ENCODE results near the gene WWOX.
"Not testable (repeated sequence)": the region's sequence is repeated elsewhere in the genome, so short reads cannot be mapped to it uniquely, and the experiment has no call there.

Gene WWOX

GRCh38 chr16:78099271-78100111 is at the start of gene WWOX:
Gene WWOX (plus strand): TSS chr16:78099654.
- DNase-seq: peak; percentile 98

- DNase-seq: no peak
Measured at GRCh38 chr16:78050734-78051400, 48.6 kb upstream of the WWOX start.

GRCh38 chr16:78057803-78058564 is 41.5 kb upstream of the WWOX start:
- no peak for DNase-seq

GRCh38 chr16:78059806-78060205 is 39.6 kb upstream of the WWOX start:
- not testable (repeated sequence) for DNase-seq

- no peak for DNase-seq
Measured at GRCh38 chr16:78060295-78060694, 39.2 kb upstream of the WWOX start.

- DNase-seq: no peak
Measured at GRCh38 chr16:78060809-78061208, 38.6 kb upstream of the WWOX start.

GRCh38 chr16:78065319-78065718 is 34.1 kb upstream of the WWOX start:
- DNase-seq: no peak

GRCh38 chr16:78069913-78070312 is 29.5 kb upstream of the WWOX start:
- no peak for DNase-seq

- DNase-seq: no peak
Measured at GRCh38 chr16:78072275-78072674, 27.2 kb upstream of the WWOX start.

GRCh38 chr16:78075800-78076199 is 23.7 kb upstream of the WWOX start:
- no peak for DNase-seq

GRCh38 chr16:78081341-78081740 is 18.1 kb upstream of the WWOX start:
- no peak for DNase-seq

GRCh38 chr16:78091419-78091818 is 8.0 kb upstream of the WWOX start:
- no peak for DNase-seq

- no peak for DNase-seq
Measured at GRCh38 chr16:78092758-78093157, 6.7 kb upstream of the WWOX start.

- no peak for DNase-seq
Measured at GRCh38 chr16:78094166-78094565, 5.3 kb upstream of the WWOX start.

- DNase-seq: no peak
Measured at GRCh38 chr16:78094998-78095397, 4.5 kb upstream of the WWOX start.

- no peak for DNase-seq
Measured at GRCh38 chr16:78096386-78096785, 3.1 kb upstream of the WWOX start.

- no peak for DNase-seq
Measured at GRCh38 chr16:78097548-78097947, 1.9 kb upstream of the WWOX start.

- peak; percentile 3 for DNase-seq
Measured at GRCh38 chr16:78098087-78098486, 1.4 kb upstream of the WWOX start.

- DNase-seq: no peak
Measured at GRCh38 chr16:78098595-78099270, 721 bp upstream of the WWOX start.

- DNase-seq: no peak
Measured at GRCh38 chr16:78100112-78100467, 636 bp downstream of the WWOX start.

GRCh38 chr16:78102122-78102660 is 2.7 kb downstream of the WWOX start:
- DNase-seq: no peak

GRCh38 chr16:78102865-78103264 is 3.4 kb downstream of the WWOX start:
- no peak for DNase-seq

GRCh38 chr16:78105517-78105916 is 6.1 kb downstream of the WWOX start:
- no peak for DNase-seq

All from CD4-positive, alpha-beta T cell treated with Interleukin-10 for 1 hour (primary cell).